SKM-1 treated with dmso at 0.1 percent for 144 hours (cell line): ENCODE results near the gene BMP2.

Experiments used
- DNase-seq: peaks from one replicate; lab custom pipeline; 2025; ENCODE audit not compliant: unreplicated experiment; lab: John Stamatoyannopoulos, UW

BMP2 gene

DNA sequence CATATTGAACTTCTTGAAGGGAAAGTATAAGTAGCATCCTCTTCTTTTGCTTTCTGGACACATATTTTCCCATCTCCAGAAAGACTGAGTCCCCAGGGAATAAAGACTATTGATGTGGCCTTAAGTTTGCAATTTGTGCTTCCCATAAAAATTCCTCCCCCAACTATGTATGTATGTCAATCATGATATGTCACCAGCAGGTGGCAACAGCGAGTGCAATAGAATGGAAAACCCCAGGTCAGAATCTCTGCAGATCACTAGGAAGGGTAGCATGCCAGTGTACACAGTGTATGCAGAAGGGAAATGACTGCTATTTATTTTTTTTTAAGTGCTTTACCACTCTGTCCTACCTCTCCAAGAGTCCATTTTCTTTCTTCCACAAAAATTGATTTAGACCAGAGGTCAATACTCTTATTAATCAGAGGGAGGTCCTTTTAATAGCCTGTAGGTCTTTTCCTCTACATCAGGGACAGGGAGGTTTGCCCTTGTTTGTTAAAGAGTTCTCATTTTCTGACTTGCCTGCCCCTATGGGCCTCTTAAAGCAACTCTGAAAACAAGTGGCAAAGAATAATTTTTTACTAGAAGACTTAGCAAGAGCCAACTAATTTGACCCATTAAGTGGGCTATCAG, 61.4 kb downstream of the BMP2 start:
- peak; percentile 32 for DNase-seq

DNA sequence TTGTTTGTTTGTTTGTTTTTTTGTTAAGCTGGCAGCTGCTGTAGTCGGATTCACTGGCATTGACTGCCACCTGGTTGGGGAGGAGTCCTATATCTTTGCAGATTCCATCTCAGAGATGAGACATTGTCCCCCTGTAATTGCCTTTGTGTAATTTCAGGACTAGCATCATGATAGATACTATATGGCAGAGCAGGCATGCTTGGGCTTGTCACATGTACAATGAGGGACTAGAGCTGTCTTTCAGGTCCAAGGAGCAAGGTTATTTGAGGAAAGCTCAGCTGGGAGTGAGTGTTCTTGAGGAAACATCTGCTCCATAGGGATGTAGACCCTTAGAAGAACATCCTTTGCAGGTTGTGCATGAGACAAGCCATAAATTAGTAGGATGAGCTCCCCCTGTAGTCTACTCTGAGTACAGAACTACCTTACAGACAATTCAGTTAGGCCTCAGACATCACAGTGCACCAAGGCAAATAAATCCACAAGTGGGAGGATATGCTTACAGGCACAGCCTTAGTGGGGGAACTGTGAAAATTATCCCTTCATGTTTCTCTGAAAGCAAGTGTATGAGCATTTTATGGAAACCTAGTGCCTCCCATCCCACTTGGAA, 62.1 kb downstream of the BMP2 start:
- no peak for DNase-seq
